K562 (cell line): Measurements from ENCODE around the gene CCNQ. TPM values are rescaled to one million over a fixed set of nuclear protein-coding genes. Genes with fewer than 3 reads are reported as not detected.

Experiments
- ATAC-seq: fragments of 200-7000 bp; cut with Tn5 transposase; 3 replicates; pipeline ENCODE4 v1.9.1; 2020; ENCODE audit warnings: moderate library complexity
- BruUV-seq: library from RNA; stranded (reverse); fragments of 400-500 nt; replicated peaks from 2 replicates; lab custom pipeline; 2021; lab: Mats Ljungman, UMichigan
- CTCF ChIA-PET: fragments of 300-600 bp; formaldehyde crosslinking; extraction: SDS; loops from one replicate; lab custom pipeline; 2021; ENCODE audit warnings: low intra/inter-chr PET ratio; lab: Yijun Ruan, JAX
- POLR2A ChIA-PET: fragments of 300-600, 350-650 bp; sonication (Branson Sonifier 250); formaldehyde crosslinking; extraction: SDS; loops from one replicate; lab custom pipeline; 2021; ENCODE audit warnings: antibody characterized with exemption, inconsistent platforms; lab: Yijun Ruan, JAX
- DNase-seq, 4 experiments: peaks; one replicate each; pipeline versions ENCODE4 v3.0.0 to v3.0.0-alpha.2; 2011 to 2018; ENCODE audit warnings: low spot score in 3 of 4, mixed read lengths in 3 of 4; ENCODE audit errors: extremely low read depth in 1 of 4
- FAIRE-seq: peaks from 2 replicates; lab custom pipeline; 2011; peaks lifted over from hg19 to GRCh38; lab: Jason Lieb, UNC
- H2AFZ ChIP-seq: 2 replicates; pipeline ENCODE4 v1.6.0; 2011; ENCODE audit warnings: low read depth, low read length, control low read depth, inconsistent platforms
- H3K27ac ChIP-seq: fragments of 200-600 bp; 3 replicates; pipeline ENCODE4 v1.8.0; 2011; ENCODE audit warnings: low read depth, mild to moderate bottlenecking, control low read depth, inconsistent platforms, low read length, moderate library complexity, mixed read lengths; ENCODE audit errors: extremely low read depth
- H3K27me3 ChIP-seq, 2 experiments: fragments of 300-600 bp in 1 of 2; 2 replicates in 1 of 2; 3 replicates in 1 of 2; pipeline versions ENCODE4 v1.6.0 to v1.8.0; 2011; ENCODE audit warnings: inconsistent platforms in 2 of 2, low read length in 2 of 2, mild to moderate bottlenecking in 1 of 2, mixed read lengths in 1 of 2, moderate library complexity in 1 of 2; ENCODE audit not compliant: control insufficient read depth in 2 of 2, insufficient read depth in 2 of 2
- H3K36me3 ChIP-seq: fragments of 300-600 bp; 3 replicates; pipeline ENCODE4 v1.8.0; 2011; ENCODE audit warnings: mild to moderate bottlenecking, low read length, inconsistent platforms; ENCODE audit not compliant: control insufficient read depth, insufficient read depth
- H3K4me1 ChIP-seq, 2 experiments: fragments of 200-600 bp in 1 of 2; replicated peaks in 1 of 2; 2 replicates in 1 of 2; 3 replicates in 1 of 2; pipeline versions ENCODE4 v1.5.1 to v1.8.0; 2011; ENCODE audit warnings: inconsistent platforms in 2 of 2, low read length in 2 of 2, mild to moderate bottlenecking in 1 of 2, mixed read lengths in 1 of 2, moderate library complexity in 1 of 2; ENCODE audit not compliant: control insufficient read depth in 2 of 2, insufficient read depth in 2 of 2
- H3K4me2 ChIP-seq: 2 replicates; pipeline ENCODE4 v1.6.1; 2011; ENCODE audit warnings: low read length, control low read depth, inconsistent platforms, mixed read lengths; ENCODE audit not compliant: insufficient read depth
- H3K4me3 ChIP-seq: fragments of 200-600 bp; sonication (generic), shearing (Covaris generic); 2 replicates; pipeline ENCODE4 v1.5.1; 2016; ENCODE audit warnings: control low read depth, inconsistent platforms
- H3K79me2 ChIP-seq: fragments of 200-600 bp; 3 replicates; pipeline ENCODE4 v1.8.0; 2011; ENCODE audit warnings: low read length, inconsistent platforms; ENCODE audit not compliant: control insufficient read depth, insufficient read depth
- H3K9ac ChIP-seq, 2 experiments: 2 replicates each; pipeline versions ENCODE4 v1.6.0 to v1.6.1; 2011; ENCODE audit warnings: low read depth in 2 of 2, low read length in 2 of 2, control low read depth in 1 of 2, inconsistent platforms in 1 of 2, mild to moderate bottlenecking in 1 of 2, mixed read lengths in 1 of 2; ENCODE audit not compliant: insufficient read depth in 1 of 2
- H3K9me1 ChIP-seq: one replicate; pipeline ENCODE4 v1.6.0; 2011; ENCODE audit warnings: inconsistent platforms, mild to moderate bottlenecking, low read length, moderate library complexity; ENCODE audit not compliant: control insufficient read depth, insufficient read depth
- H3K9me3 ChIP-seq: replicated peaks from 2 replicates; pipeline ENCODE4 v1.5.1; 2011; ENCODE audit warnings: low read depth, low read length, inconsistent platforms; ENCODE audit not compliant: control insufficient read depth, insufficient read depth
- H4K20me1 ChIP-seq: replicated peaks from 2 replicates; pipeline ENCODE4 v1.6.1; 2011; ENCODE audit warnings: low read length, inconsistent platforms, mixed read lengths; ENCODE audit not compliant: control insufficient read depth, insufficient read depth
- ETS2 ChIP-seq: IDR thresholded peaks from 2 replicates; pipeline ENCODE4 v1.6.1; 2016; ENCODE audit warnings: borderline replicate concordance, missing genetic modification characterization, mild to moderate bottlenecking, moderate library complexity, missing compliant biosample characterization; ENCODE audit not compliant: poor library complexity, severe bottlenecking
- HMG20A ChIP-seq: fragments of 450-650 bp; formaldehyde crosslinking; conservative IDR thresholded peaks from 2 replicates; pipeline ENCODE4 v1.4.0; 2020; ENCODE audit warnings: mild to moderate bottlenecking, mixed read lengths
- HSF4 ChIP-seq: fragments of 250-450 bp; sonication (Bioruptor Pico); IDR thresholded peaks from 2 replicates; pipeline ENCODE4 v2.1.2; 2022; ENCODE audit warnings: mild to moderate bottlenecking, moderate library complexity, borderline replicate concordance
- KAT2B ChIP-seq: IDR thresholded peaks from one replicate; pipeline ENCODE4 v1.6.1; 2012; ENCODE audit warnings: low read depth, mild to moderate bottlenecking, control low read depth, inconsistent platforms, low read length, moderate library complexity
- L3MBTL2 ChIP-seq: fragments of 450-650 bp; IDR thresholded peaks from 2 replicates; pipeline ENCODE4 v1.6.1; 2016; ENCODE audit warnings: mild to moderate bottlenecking, moderate library complexity
- NFYB ChIP-seq: IDR thresholded peaks from 2 replicates; pipeline ENCODE4 v1.6.1; 2011; ENCODE audit warnings: mild to moderate bottlenecking, moderate library complexity; ENCODE audit not compliant: insufficient read length; ENCODE audit errors: extremely low read depth
- ZC3H11A ChIP-seq: IDR thresholded peaks from 2 replicates; pipeline ENCODE4 v1.6.1; 2012; ENCODE audit warnings: low read depth, low read length, improper control_type of control experiment
- ZNF444 ChIP-seq: fragments of 250-450 bp; sonication (Bioruptor Pico); IDR thresholded peaks from 2 replicates; pipeline ENCODE4 v1.4.0; 2020; ENCODE audit warnings: mild to moderate bottlenecking, moderate library complexity
- ZNF696 ChIP-seq: fragments of 250-450 bp; sonication (Bioruptor Pico); conservative IDR thresholded peaks from 2 replicates; pipeline ENCODE4 v1.4.0; 2020; ENCODE audit warnings: mild to moderate bottlenecking, moderate library complexity
- WGBS: fragments of 100-300 bp; shearing (Covaris generic); methylation state at CpG from one replicate; pipeline ENCODE4 v1.1.6; 2016; ENCODE audit warnings: low coverage, mixed read lengths; ENCODE audit not compliant: insufficient coverage; ENCODE audit errors: missing lambda C conversion rate; 5-methylcytosine and 5-hydroxymethylcytosine counted together
- in situ Hi-C: fragments of 300-500 bp; cut with MboI; formaldehyde crosslinking; loops from 4 replicates; pipeline ENCODE4 v1.15.0; 2018; ENCODE audit warnings: inconsistent platforms, mixed read lengths
- intact Hi-C: fragments of 100-400 bp; cut with micrococcal nuclease; formaldehyde crosslinking; loops from 2 replicates; pipeline ENCODE4 v1.14.2; 2022
- polyA plus RNA-seq, 8 experiments: library from polyadenylated mRNA; depleted of rRNA in 4 of 8; stranded (reverse) in 5 of 8; unstranded in 3 of 8; fragments of >200 nt; fragmentation: Nextera tagmentation in 2 of 8; fragmentation: Illumina TruSeq in 1 of 8; extraction: Ambion mirVana in 2 of 8; extraction: Trizol in 1 of 8; gene quantifications; 2 replicates each; pipeline versions ENCODE4 v1.2.1 to v1.2.3, GENCODE V29; 2011 to 2014; ENCODE audit warnings: inconsistent platforms in 1 of 8, missing spikeins in 1 of 8
- total RNA-seq, 7 experiments: library from RNA; depleted of rRNA in 6 of 7; stranded (reverse); fragments of >200 nt in 6 of 7; fragmentation: Illumina TruSeq in 2 of 7; extraction: Trizol in 2 of 7; gene quantifications; 2 replicates each; pipeline versions ENCODE4 v1.2.1 to v1.2.3, GENCODE V29; 2011 to 2021; ENCODE audit warnings: low replicate concordance in 1 of 7

Gene CCNQ
- total and polyA plus RNA-seq, 9 of the 15 experiments (the other 6 are each of a cell fraction or from before 2014, with no cell fraction given), result 0.92 to 53.8 (median 25.3) TPM

- CTCF ChIA-PET, result no interaction called here
- Histone ChIP-seq H3K4me1 (peaks cover 8 to 25% of the 10 kb centered on the region in 2 experiments; a peak in 4 of 5 replicates), H3K9me1 (no peaks in the 10 kb centered on the region), H3K36me3 (peaks cover under 1% of the 10 kb centered on the region; the same call in 2 of the 3 replicates), H3K9ac (no peak overlapping the region), H4K20me1 (no peaks in the 10 kb centered on the region), H3K9me3 (no peaks in the 10 kb centered on the region), H3K27ac (no peak overlapping the region), H3K4me2 (no peak overlapping the region), H3K27me3 (peaks cover 10 to 14% of the 10 kb centered on the region in 2 experiments; a peak in 3 of 5 replicates), H3K79me2 (peaks cover 21% of the 10 kb centered on the region; the same call in 2 of the 3 replicates), H2AFZ (no peak overlapping the region), H3K4me3 (no peak overlapping the region)
- intact Hi-C loops, result no loop called here
- no TSS peak for BruUV-seq
- TF ChIP-seq ZC3H11A, result no peak
- TF ChIP-seq ZNF696 (CRISPR knock-in tag), result no peak
- no peak for DNase-seq
- ATAC-seq, result no peak
- FAIRE-seq, result no peak
- POLR2A ChIA-PET, result no interaction called here
- in situ Hi-C loops, result no loop called here
- WGBS, result 46% methylated on average over 11 of the region's 12 CpGs
Observed at GRCh38 chrX:153601511-153602110, 2.7 kb upstream of the CCNQ start.

DNA sequence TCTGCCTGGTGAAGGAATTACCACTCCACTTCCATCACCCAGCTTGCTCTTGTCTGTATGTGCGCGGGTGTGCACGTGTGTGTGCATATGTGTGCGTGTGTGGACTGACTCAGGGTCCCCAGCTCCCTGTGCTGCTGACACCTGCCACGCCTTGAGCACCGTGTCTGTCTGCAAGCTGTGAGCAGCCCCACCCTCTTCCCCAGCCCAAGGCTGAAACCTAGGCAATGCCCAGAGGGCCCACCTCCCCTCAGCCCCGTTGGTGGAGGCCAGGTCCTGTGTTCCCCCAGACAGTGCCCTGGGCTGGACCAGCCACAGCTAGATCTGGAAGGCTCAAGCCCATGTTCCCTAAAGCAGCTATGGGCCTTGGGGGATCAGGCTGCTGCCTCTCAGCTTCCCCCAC is 2.0 kb upstream of the CCNQ start:
- no peak for FAIRE-seq
- intact Hi-C loops, result no loop called here
- 73% methylated on average over 6 of the region's 7 CpGs for WGBS
- H3K79me2 ChIP-seq, result peaks cover 22% of the 10 kb centered on the region; the same call in 2 of the 3 replicates
- no peak overlapping the region for H2AFZ ChIP-seq
- no peak for DNase-seq
- BruUV-seq, result no TSS peak
- peaks cover 8 to 25% of the 10 kb centered on the region in 2 experiments; a peak in 4 of 5 replicates for H3K4me1 ChIP-seq
- no peak overlapping the region for H3K4me3 ChIP-seq
- in situ Hi-C loops, result no loop called here
- no peak for ATAC-seq
- H3K9ac ChIP-seq, result 0 out of 4 replicates have a peak overlapping the region, but pooled peaks of 1 of the 2 experiments have one; percentile 29
- H3K9me1 ChIP-seq, result no peaks in the 10 kb centered on the region
- peaks cover 3 to 9% of the 10 kb centered on the region in 2 experiments; a peak in 2 of 5 replicates for H3K27me3 ChIP-seq
- no peaks in the 10 kb centered on the region for H4K20me1 ChIP-seq
- H3K9me3 ChIP-seq, result no peaks in the 10 kb centered on the region
- POLR2A ChIA-PET, result no interaction called here
- peaks cover 4% of the 10 kb centered on the region; the same call in 2 of the 3 replicates for H3K36me3 ChIP-seq
- no peak overlapping the region for H3K27ac ChIP-seq
- CTCF ChIA-PET, result no interaction called here
- H3K4me2 ChIP-seq, result no peak overlapping the region; the same call in 1 of the 2 replicates
- no peak for TF ChIP-seq L3MBTL2
- no peak for TF ChIP-seq KAT2B
- TF ChIP-seq ETS2 (tag), result no peak
- no peak for TF ChIP-seq NFYB
- TF ChIP-seq HSF4 (CRISPR knock-in tag), result no peak
- no peak for TF ChIP-seq ZNF444 (CRISPR knock-in tag)
- TF ChIP-seq HMG20A (CRISPR knock-in tag), result no peak
